CD4-positive, alpha-beta T cell treated with Interleukin-10 for 1 hour (primary cell): Measurements from ENCODE around the gene RPL38.

Source experiments
- DNase-seq: peaks from one replicate; pipeline ENCODE4 v3.0.0-alpha.2; 2020

The RPL38 gene

DNA sequence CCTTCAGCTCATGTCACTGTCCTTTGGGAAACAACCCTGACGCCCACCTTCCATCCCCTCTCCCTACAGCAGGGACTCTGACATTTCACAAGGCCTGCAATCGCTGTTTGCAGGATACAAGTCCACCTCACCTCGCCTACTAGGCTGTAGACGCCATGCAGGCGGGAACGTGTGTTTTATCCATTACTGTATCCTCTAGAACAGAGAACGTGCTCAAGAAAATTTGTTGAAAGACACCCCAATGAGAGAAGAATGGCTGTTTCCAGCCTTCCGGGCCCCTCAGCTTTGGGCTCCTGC is 8.4 kb downstream of the RPL38 start:
- no peak for DNase-seq

DNA sequence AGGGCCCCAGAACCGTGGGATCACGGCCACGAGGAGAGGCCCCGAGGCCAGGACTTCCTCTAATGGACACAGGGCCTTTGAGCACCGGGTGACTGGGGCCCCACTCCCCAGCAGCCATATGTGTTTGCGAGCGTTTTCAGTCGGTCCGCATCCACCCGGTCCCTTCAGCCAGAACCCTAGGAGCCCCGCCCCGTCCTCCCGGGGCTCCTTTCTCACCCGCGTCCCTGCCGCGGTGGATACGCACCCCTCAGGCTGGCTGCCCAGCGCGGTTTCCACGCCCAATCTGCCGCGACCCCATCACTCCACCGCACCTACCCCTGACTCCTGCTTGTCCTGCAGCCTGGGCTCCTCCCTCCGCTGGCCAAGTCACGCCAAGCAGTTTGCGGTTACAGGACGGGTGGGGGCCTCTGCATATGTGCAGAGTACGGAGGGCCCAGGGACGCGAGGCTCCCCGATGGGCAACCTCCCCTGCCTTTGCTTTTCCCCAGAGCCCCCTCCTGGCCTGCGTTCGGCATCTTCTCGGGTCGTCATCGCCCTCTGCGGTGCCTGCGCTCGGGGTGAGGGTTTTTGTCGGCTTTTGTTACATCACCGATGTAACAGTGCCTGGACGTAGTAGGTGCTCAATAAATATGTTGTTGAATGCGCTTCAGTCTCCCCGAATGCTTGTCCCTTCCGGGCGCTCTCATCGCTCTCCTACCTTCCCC is 8.9 kb downstream of the RPL38 start:
- no peak for DNase-seq

DNA sequence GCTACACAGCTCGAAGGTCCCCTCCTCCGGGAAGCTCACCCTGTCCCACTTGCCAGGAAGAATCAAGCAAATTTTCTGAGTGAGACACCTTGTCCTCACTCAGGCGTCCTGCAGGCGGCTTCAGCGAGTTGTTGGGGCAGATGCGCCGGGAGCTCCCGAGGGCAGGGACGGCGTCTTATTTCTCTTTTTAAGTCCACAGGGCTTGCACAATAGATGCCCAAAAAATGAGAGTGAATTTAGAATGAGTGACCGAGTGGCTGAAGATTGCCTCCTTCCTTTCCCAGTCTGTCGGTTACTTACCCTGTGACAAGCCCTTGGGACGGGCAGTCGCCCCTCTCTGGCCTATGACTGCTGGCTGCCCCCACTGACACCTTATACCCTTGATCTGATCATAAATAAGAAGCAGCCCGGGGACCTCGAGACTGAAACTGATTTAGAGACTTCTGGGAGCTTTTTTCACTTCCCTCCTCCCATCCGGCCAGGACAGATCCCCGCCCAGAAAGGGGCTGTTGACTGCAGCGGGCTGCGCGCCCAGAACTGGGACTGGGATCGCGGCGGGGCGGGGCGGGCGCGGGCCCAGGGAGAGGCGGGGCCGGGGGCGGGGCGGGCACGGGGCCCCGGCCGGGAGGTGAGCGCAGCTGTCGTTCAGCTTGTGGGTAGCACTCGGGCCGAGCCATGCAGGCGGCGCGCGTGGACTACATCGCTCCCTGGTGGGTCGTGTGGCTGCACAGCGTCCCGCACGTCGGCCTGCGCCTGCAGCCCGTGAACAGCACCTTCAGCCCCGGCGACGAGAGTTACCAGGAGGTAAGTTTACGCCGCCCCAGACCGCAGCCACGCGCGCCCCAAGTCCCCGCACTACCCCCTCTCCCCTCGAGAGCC is 9.7 kb downstream of the RPL38 start, which contains the start of gene TTYH2:
TSS of gene TTYH2 (plus strand) at position 659 of the 879 bp plus-strand sequence. CDS start at position 676, 17 bp downstream.
- DNase-seq: peak; percentile 82

DNA sequence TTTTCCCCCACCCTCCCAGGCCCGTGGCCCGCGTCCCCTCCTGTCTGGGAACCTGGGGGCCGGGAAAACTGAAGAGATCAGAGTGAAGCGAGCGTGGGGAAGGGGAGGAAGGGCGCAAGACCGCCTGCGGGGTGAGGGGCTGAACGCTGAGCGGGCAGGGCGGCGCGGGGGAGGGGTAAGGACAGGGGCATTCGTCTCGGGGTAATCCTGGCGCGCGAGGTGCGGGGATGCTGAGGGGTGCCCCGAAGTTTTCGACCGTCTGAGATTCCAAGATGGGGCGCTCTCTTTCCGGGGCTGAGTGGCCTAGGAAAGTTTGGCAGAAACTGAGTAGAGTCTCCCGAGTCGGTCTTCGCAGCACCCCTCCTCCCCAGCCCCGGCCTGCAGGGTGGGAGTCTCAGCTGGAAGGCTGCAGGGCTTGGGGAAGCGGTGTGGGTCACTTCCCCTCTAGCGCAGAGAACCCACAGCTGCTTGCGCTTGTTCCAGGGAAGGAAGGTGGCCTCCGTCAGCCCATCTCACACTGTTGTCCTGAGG is 10.4 kb downstream of the RPL38 start:
- no peak for DNase-seq

DNA sequence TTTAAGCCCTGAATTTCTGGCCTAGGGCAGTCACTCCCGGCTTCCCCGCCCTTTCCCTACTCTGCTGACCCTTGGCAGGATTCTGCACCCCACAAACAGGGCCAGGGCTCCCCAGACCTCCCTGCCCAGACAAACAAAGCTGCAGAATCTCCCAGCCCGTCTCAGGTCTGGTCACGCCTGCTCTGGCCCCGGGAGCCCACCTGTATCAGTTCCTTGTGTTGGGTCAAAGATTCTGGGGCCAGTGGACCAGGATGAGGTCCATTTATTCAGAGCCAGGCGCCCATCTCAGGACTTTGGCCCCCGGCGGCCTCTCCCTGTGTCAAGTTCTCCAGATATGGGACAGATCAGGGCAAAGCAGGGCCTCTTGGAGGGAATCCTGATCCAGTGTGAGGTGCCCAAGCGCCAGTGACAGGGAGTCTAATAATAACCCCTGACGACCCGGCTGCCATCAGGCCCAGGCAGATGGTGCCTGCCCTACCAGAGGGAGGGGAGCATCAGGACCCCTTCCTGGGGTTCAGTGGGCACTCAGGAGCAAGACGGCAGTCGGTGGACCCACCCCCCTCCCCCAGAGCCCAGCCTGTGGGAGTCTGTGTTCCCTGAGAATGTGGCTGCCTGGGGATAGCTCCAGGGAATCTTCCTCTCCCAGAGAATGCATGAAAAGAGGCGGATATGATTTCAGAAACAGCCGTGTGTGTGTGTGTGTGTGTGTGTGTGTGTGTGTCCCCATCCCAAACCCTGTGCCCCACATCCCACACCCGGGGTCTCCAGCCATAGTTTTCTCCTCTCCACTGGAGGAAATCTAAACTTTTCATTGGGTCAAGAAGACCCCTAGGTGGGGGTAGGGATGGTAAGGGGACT is 11.2 kb downstream of the RPL38 start:
- DNase-seq: no peak

DNA sequence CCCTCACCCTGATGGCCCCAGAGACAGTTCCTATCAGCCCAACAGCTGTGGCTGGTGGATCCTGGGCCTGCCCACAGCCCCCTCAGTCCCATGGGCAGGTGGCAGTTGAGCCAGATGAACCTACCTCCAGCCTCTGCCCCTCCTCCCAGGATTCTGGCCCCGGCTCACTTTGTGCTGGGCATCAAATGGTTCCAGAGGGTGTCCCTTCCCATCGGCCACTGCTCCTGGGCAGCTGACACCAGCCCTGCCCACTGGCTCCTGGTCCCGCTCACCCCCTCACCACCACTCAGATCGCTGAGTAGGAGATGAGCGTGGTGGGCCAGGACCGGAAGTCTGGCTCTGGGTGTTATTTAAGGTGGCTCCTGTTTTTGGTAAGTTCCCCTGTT is 11.9 kb downstream of the RPL38 start:
- DNase-seq: no peak

DNA sequence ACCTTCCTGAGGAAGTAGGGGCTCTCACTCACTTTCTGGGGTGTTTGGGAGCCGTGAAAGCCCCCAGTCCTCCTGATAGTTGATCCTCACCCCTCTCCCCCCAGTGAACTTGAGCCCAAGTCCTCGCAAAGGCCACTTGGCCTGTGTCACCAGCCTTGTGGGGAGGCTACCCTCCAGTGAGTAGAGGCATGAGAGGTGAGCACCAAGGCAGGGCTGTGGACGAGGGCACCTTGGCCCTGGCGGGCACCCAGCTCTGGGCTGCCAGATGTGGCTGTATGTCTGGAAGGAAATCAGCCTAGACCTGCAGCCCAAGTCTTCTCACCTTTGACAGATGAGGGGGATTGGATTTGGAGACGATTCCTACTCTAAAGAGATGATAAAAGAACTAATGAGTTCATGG is 13.0 kb downstream of the RPL38 start:
- DNase-seq: no peak

DNA sequence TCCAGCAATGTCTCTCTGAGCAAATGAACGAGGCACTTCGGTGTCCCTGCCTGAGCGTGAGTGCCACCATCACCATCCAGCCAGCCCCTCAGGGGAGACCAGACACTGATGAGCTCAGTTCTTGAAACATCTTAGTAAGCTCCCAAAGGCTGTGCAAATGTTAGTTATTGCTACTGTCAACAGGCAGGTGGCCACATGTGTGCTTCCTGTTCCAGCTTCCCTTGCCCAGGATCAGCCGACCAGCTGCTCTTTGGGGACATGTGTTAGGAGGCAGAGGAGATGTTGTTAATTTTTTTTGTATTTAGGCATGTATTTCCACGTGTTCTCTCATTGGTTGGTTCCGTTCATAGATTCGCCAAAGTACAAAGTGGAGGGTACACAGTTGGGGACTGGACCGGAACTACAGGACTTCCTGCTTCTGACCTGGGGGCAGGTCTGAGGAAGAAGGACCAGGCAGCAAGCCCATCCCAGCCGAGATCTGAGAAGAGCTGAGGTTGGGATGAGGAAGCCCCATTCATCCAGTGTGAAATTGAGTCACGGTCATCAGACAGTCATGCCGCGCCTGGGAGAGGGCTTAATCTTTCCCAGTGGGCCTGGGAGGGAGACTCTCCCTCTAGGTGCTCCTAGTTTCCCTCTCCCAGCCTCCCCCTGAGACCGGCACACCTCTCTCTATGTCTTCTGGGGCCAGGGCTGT is 13.7 kb downstream of the RPL38 start:
- no peak for DNase-seq

DNA sequence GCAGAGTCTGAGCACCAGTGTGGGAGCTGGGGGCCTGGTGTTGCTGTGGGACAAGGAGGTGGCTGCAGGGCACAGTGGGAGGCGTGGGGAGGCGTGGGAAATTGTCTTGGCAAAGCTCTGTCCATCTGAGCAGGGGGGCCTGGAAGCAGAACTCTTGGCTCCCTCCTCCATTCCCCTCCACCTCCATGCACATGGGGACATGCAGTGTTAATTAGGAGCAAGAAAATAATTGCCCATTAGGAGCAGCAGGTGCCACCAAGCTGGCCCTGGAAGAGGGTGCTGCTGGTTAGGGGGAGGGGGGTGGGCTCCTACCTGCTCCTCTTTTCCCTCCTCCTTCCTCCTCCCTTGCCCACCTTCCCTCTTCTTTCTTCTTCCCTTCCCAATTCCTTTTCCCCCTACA is 14.4 kb downstream of the RPL38 start:
- DNase-seq: no peak

- no peak for DNase-seq
These were observed 15.0 kb downstream of the RPL38 start for GRCh38 chr17:74218436-74218835.

GRCh38 chr17:74219576-74220133 is 16.2 kb downstream of the RPL38 start:
- no peak for DNase-seq

DNA sequence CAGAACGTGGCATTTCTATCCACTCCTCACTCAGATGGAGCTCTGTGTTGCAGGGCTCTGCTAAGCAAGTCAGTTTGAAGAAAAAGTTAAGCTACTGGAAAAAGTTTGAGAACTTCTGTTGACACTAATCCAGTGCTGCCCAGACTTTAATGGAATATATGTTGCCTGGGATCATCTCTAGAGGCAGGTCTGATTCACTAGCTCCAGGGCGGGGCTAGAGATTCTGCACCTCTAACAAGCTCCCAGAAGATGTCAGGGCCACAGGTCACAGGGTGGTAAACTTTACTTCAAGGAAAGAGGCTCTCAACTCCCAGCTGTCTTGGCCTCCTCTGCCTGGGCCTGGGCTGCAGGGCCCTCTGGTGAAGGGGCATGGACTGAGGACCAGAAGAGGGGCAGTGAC is 16.7 kb downstream of the RPL38 start:
- no peak for DNase-seq

DNA sequence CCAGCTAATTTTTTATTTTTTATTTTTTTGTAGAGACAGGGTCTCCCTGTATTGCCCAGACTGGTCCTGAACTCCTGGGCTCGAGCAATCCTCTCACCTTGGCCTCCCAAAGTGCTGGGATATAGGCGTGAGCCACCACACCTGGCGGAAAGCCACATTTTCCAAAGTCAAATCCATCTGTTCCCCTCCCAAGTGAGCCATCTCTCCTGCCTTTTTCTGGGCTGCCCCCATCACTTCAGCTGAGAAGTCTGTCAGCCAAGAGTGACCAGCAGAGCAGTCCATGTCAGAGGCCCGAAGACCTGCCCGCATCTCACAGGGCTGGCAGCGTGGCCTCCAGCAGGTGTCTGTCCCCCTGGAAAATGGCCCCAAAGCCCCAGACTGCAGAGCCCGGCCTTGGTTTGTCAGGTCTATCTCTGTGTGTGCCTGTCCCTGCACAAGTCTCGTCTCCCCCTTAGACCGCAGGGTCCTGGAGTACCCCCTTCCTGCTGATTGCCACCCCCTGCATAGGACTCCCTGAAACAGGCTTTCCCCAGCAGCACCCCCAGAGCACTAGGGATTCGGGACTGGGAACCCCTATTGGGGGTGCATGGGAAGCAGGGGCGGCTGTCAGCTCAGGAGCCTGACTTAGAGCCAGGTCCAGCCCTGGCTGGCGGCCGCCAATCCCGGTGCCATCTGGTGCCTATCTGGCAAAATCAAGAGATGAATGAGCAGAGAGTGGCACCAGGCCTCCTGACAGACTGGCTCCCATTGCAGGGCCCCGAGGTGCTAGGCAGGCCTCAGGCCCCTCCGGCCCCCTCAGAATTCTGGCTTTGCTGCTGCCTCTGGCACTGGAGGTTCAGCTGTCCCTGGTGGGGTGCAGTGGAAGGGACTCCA is 17.7 kb downstream of the RPL38 start:
- no peak for DNase-seq

- DNase-seq: no peak
These were observed 18.9 kb downstream of the RPL38 start for GRCh38 chr17:74222399-74222798.

- DNase-seq: no peak
These were observed 20.4 kb downstream of the RPL38 start for GRCh38 chr17:74223901-74224300.

DNA sequence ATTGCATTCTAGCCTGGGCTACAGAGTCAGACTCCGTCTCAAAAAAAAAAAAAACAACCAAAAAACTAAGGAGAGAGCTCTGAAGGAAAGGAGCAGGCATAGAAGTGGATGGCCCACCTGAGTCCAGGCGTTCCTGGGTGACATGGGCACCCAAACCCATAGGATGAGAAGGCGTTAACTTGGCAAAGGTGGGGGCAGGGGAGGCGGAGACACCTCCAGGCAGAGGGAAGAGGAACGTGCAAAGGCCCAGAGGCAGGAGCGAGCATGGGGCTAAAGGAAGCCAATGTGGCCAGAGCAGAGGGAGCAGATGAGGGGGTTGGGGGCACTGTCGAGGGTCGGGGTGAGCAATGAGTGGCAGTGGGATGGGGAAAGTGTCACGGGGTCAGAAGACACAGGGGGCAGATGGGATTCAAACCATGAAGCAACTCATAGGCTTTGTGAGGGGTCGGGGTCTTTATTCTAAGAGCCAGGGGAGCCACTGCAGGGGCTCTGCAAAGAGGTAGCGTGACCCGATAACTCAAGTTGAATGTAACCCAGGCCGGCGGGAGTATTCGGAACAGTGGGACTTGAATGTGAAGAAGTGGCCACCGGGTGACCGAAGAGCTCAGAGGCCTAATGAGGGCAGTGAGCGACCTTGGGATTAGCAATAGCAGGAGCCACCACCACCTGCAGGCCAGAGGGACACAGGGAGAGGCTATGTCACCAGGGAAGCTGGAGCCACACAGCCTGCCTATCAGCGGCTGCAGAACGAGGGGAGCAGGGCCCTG is 21.7 kb downstream of the RPL38 start:
- no peak for DNase-seq

DNA sequence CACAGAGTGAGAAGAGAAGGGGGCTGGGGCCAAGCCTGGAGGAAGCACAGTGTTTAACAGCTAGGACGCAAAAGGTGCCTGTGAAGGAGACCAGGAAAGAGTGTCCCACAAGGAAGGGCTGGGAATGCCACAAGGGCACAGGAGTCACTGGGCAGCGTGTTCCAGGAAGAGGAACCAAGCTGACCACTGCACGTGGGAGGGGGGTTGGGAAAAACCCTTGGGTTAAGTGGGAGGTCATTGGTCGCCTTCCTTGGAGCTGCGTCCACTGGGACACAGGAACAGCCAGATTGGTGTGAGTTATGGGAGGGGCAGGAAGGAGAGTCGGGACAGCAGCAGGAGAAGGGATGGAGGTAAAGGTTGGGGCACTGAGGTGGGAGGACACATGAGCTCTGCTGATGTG is 22.8 kb downstream of the RPL38 start:
- DNase-seq: no peak

DNA sequence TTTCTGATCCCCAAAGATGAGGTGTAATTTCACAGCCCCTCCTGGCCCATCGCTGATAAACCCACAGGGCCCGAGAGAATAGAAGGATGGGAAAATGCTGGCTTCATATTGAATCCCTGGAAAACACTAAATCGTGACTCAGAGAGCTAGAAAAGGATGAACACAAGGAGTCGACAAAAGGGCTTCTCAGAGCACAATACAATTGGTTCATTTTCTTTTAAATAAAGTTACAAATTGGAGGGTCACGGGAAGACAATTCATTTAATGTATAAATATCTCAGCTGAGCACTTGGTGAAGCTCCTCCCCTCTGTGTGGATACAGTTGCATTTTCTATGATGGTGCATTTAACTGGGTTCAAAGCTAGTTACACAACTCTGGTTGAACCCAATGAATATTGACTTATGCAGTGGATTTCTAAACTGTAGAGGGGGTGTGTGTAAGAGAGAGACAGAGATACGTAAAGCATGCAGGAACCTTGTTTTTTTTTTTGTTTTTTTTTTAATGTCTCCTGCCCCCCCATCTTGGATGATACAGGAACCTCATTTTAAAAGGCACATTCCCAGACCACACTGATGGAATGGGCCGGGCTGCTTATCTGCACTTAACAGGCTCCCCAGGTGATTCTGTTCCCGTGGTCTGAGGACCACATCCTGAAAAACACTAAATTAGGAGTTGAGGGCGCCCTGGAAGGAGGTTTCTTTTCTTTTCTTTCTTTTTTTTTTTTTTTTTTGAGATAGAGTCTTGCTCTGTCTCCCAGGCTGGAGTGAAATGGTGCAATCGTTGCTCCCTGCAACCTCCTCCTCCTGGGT is 24.0 kb downstream of the RPL38 start:
- DNase-seq: no peak

DNA sequence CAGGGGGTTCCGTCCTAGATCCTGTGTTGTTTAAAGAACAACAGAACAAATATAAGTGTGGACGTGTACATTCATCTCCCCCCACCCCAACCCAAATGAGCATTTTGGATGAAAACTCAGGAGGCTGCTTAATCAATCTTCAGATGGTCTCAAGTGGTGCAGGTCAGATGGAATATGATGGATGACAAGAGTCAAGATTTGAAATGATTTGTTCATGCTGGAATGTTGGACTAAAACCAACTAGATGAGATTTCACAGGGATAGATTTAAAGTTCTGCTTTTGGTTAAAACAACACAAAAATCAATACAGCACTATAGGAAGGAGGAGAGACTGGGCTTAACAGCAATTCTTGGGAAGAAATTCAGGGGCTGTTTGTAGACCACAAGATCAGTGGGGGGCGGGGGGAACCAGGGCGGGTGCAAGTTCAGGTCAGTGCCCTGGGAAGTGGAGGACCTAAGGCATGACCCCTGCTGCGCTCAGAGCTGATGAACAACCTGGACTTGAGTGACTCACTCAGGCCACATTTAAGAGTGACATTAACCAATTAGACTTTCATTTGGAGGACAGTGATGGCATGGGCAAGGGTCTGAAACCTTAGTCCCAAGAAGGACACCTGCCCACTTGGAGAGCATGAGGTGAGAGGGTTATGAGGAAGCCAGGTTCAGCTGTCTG is 25.0 kb downstream of the RPL38 start:
- no peak for DNase-seq
